ENCODE results near the gene PTEN. TPM values are rescaled to one million over a fixed set of nuclear protein-coding genes. Genes with fewer than 3 reads are reported as not detected.
A peak's percentile ranks its signal among the peaks of the same experiment; 100 is the strongest.

PTEN gene
- total and polyA plus RNA-seq, 4 donors: 11.5 to 76.6 (median 37.5) TPM

DNA sequence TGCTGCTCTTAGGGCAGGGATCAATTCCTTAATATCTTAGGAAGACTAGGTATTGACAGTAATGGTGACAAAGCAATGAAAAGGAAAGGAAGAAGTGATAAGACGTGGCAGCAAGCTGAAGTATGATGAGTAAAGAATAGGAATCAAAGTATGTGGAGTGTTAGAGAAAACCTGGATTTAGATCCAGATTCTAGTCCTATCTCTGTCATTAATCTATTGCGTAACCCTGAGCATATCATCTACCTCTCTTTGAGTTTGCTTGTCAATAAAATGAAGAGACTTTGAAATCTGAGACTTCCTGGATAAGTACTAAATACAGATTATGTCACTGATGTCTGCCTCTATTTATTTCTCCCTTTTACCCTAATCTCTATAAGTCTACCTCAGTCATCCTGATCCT, 89.2 kb downstream of the PTEN start:
- peak overlapping the region in 1 of 2 donors; percentile 10 for H3K27ac ChIP-seq (ENCODE audit: low read depth in 1 of 2, low read length in 2 of 2)
- H3K9ac ChIP-seq (ENCODE audit: low read depth in 1 of 2, low read length in 2 of 2): no peak overlapping the region
- H3K9me3 ChIP-seq (ENCODE audit: control insufficient read depth in 4 of 4, low read length in 3 of 4): no peaks in the 10 kb centered on the region
- H3K27me3 ChIP-seq (ENCODE audit: control insufficient read depth in 4 of 4, insufficient read depth in 4 of 4, low read length in 3 of 4): no peaks in the 10 kb centered on the region
- H3K36me3 ChIP-seq (ENCODE audit: control insufficient read depth in 4 of 4, insufficient read depth in 3 of 4, low read depth in 1 of 4, low read length in 3 of 4): peaks cover 0 to 11% (median 3%) of the 10 kb centered on the region in 4 donors
- TF ChIP-seq RAD21 (IDR thresholded peaks at IDR 0.05) (peak in 1 of 2 donors; percentile 6), ATF3 (IDR thresholded peaks at IDR 0.05) (no peak), FOXA1 (IDR thresholded peaks at IDR 0.05) (no peak), RXRA (IDR thresholded peaks at IDR 0.05) (peak in 1 of 2 donors; percentile 20), MAX (IDR thresholded peaks at IDR 0.05) (peak; percentile 14), SP1 (IDR thresholded peaks at IDR 0.05) (no peak), HNF4A (conservative IDR thresholded peaks at IDR 0.05) (peak; percentile 48 to 50)
- TF ChIP-seq, protein P1, sequence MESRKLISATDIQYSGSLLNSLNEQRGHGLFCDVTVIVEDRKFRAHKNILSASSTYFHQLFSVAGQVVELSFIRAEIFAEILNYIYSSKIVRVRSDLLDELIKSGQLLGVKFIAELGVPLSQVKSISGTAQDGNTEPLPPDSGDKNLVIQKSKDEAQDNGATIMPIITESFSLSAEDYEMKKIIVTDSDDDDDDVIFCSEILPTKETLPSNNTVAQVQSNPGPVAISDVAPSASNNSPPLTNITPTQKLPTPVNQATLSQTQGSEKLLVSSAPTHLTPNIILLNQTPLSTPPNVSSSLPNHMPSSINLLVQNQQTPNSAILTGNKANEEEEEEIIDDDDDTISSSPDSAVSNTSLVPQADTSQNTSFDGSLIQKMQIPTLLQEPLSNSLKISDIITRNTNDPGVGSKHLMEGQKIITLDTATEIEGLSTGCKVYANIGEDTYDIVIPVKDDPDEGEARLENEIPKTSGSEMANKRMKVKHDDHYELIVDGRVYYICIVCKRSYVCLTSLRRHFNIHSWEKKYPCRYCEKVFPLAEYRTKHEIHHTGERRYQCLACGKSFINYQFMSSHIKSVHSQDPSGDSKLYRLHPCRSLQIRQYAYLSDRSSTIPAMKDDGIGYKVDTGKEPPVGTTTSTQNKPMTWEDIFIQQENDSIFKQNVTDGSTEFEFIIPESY (IDR thresholded peaks at IDR 0.05): no peak
- WGBS: 56% methylated on average over 2 of the region's 2 CpGs
- H3K4me3 ChIP-seq (ENCODE audit: low read depth in 1 of 3, low read length in 3 of 3): no peak overlapping the region
- H3K4me1 ChIP-seq (ENCODE audit: control insufficient read depth in 4 of 4, insufficient read depth in 4 of 4, low read length in 3 of 4): peaks cover 3 to 26% (median 11%) of the 10 kb centered on the region in 4 donors
- no peak for DNase-seq (ENCODE audit: low spot score)

GRCh38 chr10:87956055-87956454, 92.6 kb downstream of the PTEN start:
- no peak for DNase-seq (ENCODE audit: low spot score)
- Histone ChIP-seq H3K27ac (ENCODE audit: low read depth in 1 of 2, low read length in 2 of 2) (peak overlapping the region; percentile 20 to 62), H3K4me1 (ENCODE audit: control insufficient read depth in 4 of 4, insufficient read depth in 4 of 4, low read length in 3 of 4) (peaks cover 3 to 28% (median 13%) of the 10 kb centered on the region in 4 donors)

More at GRCh38 chr10:87956055-87956454, 92.6 kb downstream of the PTEN start:
- peaks cover 0 to 12% (median 5%) of the 10 kb centered on the region in 4 donors for H3K36me3 ChIP-seq (ENCODE audit: control insufficient read depth in 4 of 4, insufficient read depth in 3 of 4, low read depth in 1 of 4, low read length in 3 of 4)
- no peak overlapping the region for H3K9ac ChIP-seq (ENCODE audit: low read depth in 1 of 2, low read length in 2 of 2)
- no peak overlapping the region for H3K4me3 ChIP-seq (ENCODE audit: low read depth in 1 of 3, low read length in 3 of 3)
- TF ChIP-seq HNF4G (IDR thresholded peaks at IDR 0.05) (peak; percentile 72), RXRA (IDR thresholded peaks at IDR 0.05) (peak; percentile 49 to 50), TAF1 (conservative IDR thresholded peaks at IDR 0.05) (no peak), GABPA (IDR thresholded peaks at IDR 0.05 in 1 of 2, conservative IDR thresholded peaks at IDR 0.05 in 1 of 2) (no peak), FOXA2 (IDR thresholded peaks at IDR 0.05) (no peak), CTCF (IDR thresholded peaks at IDR 0.05; ENCODE audit: low read depth, low read length, missing input control) (no peak), EGR1 (IDR thresholded peaks at IDR 0.05; ENCODE audit: low read depth in 2 of 2) (no peak), ATF3 (IDR thresholded peaks at IDR 0.05) (peak; percentile 34), HNF4A (conservative IDR thresholded peaks at IDR 0.05) (peak; percentile 88 to 94), JUND (IDR thresholded peaks at IDR 0.05) (peak; percentile 47 to 69), YY1 (IDR thresholded peaks at IDR 0.05) (peak; percentile 33), MAX (IDR thresholded peaks at IDR 0.05) (no peak), RAD21 (IDR thresholded peaks at IDR 0.05) (peak in 1 of 2 donors; percentile 45), FOXA1 (IDR thresholded peaks at IDR 0.05) (no peak), REST (IDR thresholded peaks at IDR 0.05) (no peak), NR2F2 (IDR thresholded peaks at IDR 0.05) (no peak), SP1 (IDR thresholded peaks at IDR 0.05) (peak; percentile 26)
- TF ChIP-seq, protein P1 (IDR thresholded peaks at IDR 0.05): peak; percentile 19
- no peaks in the 10 kb centered on the region for H3K27me3 ChIP-seq (ENCODE audit: control insufficient read depth in 4 of 4, insufficient read depth in 4 of 4, low read length in 3 of 4)
- H3K9me3 ChIP-seq (ENCODE audit: control insufficient read depth in 4 of 4, low read length in 3 of 4): no peaks in the 10 kb centered on the region
